ENCODE results near the gene CASQ2.

CASQ2 gene

GRCh38 chr1:115692224-115692623 lies 76.3 kb downstream of the CASQ2 start:
- DNase-seq (ENCODE audit: low read depth), result no peak

- DNase-seq (ENCODE audit: low read depth), result no peak
Measured at GRCh38 chr1:115690972-115691371, 77.5 kb downstream of the CASQ2 start.

GRCh38 chr1:115687744-115688143 lies 80.8 kb downstream of the CASQ2 start:
- no peak for DNase-seq (ENCODE audit: low read depth)

- no peak for DNase-seq (ENCODE audit: low read depth)
Measured at GRCh38 chr1:115685029-115685705, 83.3 kb downstream of the CASQ2 start.

- no peak for DNase-seq (ENCODE audit: low read depth)
Measured at GRCh38 chr1:115682792-115683191, 85.7 kb downstream of the CASQ2 start.

- no peak for DNase-seq (ENCODE audit: low read depth)
Measured at GRCh38 chr1:115680730-115681111, 87.8 kb downstream of the CASQ2 start.

- DNase-seq (ENCODE audit: low read depth), result no peak
Measured at GRCh38 chr1:115679141-115679611, 89.3 kb downstream of the CASQ2 start.

- no peak for DNase-seq (ENCODE audit: low read depth)
Measured at GRCh38 chr1:115678141-115678540, 90.4 kb downstream of the CASQ2 start.

- no peak for DNase-seq (ENCODE audit: low read depth)
Measured at GRCh38 chr1:115677565-115677964, 90.9 kb downstream of the CASQ2 start.

GRCh38 chr1:115677182-115677555 lies 91.3 kb downstream of the CASQ2 start:
- no peak for DNase-seq (ENCODE audit: low read depth)

- no peak for DNase-seq (ENCODE audit: low read depth)
Measured at GRCh38 chr1:115676498-115677181, 91.9 kb downstream of the CASQ2 start.

- DNase-seq (ENCODE audit: low read depth), result no peak
Measured at GRCh38 chr1:115672224-115673009, 96.1 kb downstream of the CASQ2 start.

- DNase-seq (ENCODE audit: low read depth), result no peak
Measured at GRCh38 chr1:115671176-115671934, 97.2 kb downstream of the CASQ2 start.

- no peak for DNase-seq (ENCODE audit: low read depth)
Measured at GRCh38 chr1:115670476-115671175, 97.9 kb downstream of the CASQ2 start.

GRCh38 chr1:115669886-115670285 lies 98.6 kb downstream of the CASQ2 start:
- DNase-seq (ENCODE audit: low read depth), result no peak

GRCh38 chr1:115669002-115669673 lies 99.4 kb downstream of the CASQ2 start:
- DNase-seq (ENCODE audit: low read depth), result no peak

GRCh38 chr1:115668579-115668978 lies 99.9 kb downstream of the CASQ2 start:
- no peak for DNase-seq (ENCODE audit: low read depth)

GRCh38 chr1:115666702-115667101 lies 101.8 kb downstream of the CASQ2 start:
- DNase-seq (ENCODE audit: low read depth), result no peak

- DNase-seq (ENCODE audit: low read depth), result no peak
Measured at GRCh38 chr1:115666206-115666605, 102.3 kb downstream of the CASQ2 start.

GRCh38 chr1:115665319-115666096 lies 103.0 kb downstream of the CASQ2 start:
- DNase-seq (ENCODE audit: low read depth), result no peak
